ENCODE results near the gene PSTPIP2.
"Not testable (repeated sequence)": the region's sequence is repeated elsewhere in the genome, so short reads cannot be mapped to it uniquely, and the experiment has no call there.

Gene PSTPIP2

GRCh38 chr18:46071653-46072375 lies at the start of gene PSTPIP2:
Gene PSTPIP2, minus strand, starts transcription at chr18:46072260. Its CDS starts 72 bp downstream, at chr18:46072188.
- DNase-seq, result peak; percentile 31

GRCh38 chr18:46113751-46114150 lies 41.7 kb upstream of the PSTPIP2 start:
- no peak for DNase-seq

- no peak for DNase-seq
Observed at GRCh38 chr18:46110406-46110805, 38.3 kb upstream of the PSTPIP2 start.

DNA sequence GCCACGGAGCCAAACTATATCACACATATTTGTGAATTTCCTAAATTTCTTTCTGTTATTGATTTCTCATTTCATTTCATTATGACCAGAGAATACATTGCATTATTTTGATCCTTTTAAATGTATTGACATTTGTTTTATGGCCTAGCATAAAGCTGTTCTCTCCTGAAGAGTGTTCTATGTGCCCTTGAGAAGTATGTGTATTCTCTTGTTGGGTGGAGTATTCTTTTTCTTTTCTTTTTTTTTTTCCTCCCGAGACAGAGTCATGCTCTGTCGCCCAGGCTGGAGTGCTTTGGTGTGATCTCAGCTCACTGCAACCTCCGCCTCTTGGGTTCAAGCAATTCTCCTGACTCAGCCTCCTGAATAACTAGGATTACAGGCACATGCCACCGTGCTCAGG lies 37.3 kb upstream of the PSTPIP2 start:
- no peak for DNase-seq

- DNase-seq, result peak; percentile 96
Observed at GRCh38 chr18:46104128-46104911, 32.3 kb upstream of the PSTPIP2 start, which contains the start of gene HAUS1. Gene HAUS1, plus strand, starts transcription at chr18:46104385. Its CDS starts 27 bp downstream, at chr18:46104412.

DNA sequence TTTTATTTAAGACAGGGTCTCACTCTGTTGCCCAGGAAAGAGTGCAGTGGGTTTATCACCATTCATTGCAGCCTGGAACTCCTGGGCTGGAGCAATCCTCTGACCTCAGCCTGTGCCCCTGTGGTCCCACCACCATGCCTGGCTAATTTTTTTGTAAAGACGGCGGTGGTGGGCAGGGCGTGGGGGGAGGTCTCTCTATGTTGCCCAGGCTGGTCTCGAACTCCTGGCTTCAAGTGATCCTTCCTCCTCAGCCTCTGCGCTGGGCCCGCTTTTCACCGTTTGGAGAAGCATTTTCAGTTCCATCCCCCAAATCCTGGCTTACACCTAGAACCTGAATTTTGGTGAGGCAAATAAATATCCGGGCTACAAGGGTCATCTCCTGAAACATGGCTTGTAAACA lies 27.4 kb upstream of the PSTPIP2 start:
- DNase-seq, result no peak

DNA sequence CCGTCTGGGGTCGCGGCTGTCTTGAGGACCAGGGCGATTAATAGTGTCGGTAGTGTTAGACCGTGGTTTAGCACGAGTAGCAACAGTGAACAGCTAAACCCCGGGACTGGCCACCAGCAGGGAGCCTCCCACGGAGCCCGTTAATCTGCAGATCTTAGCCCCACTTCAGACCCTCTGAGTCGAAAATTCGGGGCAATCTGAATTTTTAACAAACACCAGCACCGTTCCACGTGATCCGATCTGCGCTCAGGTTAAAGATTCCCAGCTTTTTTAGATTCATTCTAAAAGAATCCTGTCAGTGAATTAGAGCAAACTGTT lies 26.5 kb upstream of the PSTPIP2 start:
- no peak for DNase-seq

- peak; percentile 75 for DNase-seq
Observed at GRCh38 chr18:46097801-46098615, 25.9 kb upstream of the PSTPIP2 start, which contains the start of gene ATP5F1A. Gene ATP5F1A, minus strand, starts transcription at chr18:46098296. Its CDS starts 65 bp downstream, at chr18:46098231.

GRCh38 chr18:46097431-46097800 lies 25.4 kb upstream of the PSTPIP2 start:
- no peak for DNase-seq

GRCh38 chr18:46096651-46097300 lies 24.7 kb upstream of the PSTPIP2 start:
- no peak for DNase-seq

GRCh38 chr18:46095532-46095931 lies 23.5 kb upstream of the PSTPIP2 start:
- DNase-seq, result no peak

- DNase-seq, result not testable (repeated sequence)
Observed at GRCh38 chr18:46088501-46088900, 16.4 kb upstream of the PSTPIP2 start.

GRCh38 chr18:46084431-46084830 lies 12.4 kb upstream of the PSTPIP2 start:
- DNase-seq, result no peak

- DNase-seq, result no peak
Observed at GRCh38 chr18:46080156-46080555, 8.1 kb upstream of the PSTPIP2 start.

GRCh38 chr18:46079336-46079735 lies 7.3 kb upstream of the PSTPIP2 start:
- DNase-seq, result no peak

DNA sequence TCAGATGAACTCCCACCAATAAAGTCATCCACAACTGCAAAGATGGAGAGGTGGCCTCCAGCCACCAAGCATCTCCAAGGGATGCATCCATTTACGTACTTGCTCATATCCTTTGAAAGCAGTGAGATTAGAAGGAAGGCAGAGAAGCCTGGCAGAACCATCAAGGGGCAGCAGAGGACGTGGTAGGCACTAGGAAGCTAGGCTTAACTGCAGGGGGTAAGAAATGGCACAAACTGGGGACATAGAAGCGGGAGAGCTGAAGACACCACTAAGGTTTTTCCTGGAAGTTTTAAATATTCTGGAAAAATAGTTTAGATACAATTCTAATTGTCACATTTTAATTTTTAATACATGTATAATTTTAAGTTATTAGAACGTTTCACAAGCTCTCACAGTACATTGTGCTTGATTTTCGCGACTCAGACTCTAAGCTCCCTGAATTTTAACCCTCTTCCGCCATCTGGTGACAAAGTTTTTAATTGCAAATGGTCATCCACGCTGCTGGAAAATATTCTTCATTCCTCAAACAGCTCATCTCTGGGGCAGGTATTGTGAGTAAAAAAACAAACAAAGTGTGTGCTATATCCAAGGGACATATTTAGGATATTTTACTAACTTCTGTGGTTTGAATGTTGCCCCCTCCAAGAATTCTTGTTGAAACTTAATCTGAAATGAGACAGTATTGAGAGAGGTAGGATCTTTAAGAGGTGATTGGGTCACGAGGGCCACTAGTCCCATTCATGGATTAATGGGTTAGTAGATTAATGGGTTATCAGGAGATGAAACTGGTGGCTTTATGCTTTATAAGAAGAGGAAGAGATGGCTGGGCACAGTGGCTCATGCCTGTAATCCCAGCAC lies 1.6 kb upstream of the PSTPIP2 start:
- peak; percentile 48 for DNase-seq

DNA sequence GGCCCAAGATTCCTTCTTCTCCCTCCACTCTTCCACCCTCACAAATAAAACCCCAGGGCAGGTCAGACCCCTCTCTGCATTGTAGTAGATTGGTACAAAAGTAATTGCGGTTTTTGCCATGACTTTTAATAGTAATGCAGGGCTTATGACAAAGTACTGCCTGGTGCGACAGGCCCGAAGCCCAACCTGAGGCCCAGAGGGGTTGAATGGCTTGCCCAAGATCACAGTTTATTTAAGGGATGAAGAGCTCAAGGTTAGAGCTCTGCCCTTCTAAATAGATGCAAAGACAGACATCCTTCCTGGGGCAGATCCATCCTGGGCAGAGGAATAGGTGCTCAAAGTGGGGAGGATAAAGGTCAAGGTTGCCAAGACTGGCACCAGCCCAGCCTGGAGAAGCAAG lies 899 bp upstream of the PSTPIP2 start:
- no peak for DNase-seq

DNA sequence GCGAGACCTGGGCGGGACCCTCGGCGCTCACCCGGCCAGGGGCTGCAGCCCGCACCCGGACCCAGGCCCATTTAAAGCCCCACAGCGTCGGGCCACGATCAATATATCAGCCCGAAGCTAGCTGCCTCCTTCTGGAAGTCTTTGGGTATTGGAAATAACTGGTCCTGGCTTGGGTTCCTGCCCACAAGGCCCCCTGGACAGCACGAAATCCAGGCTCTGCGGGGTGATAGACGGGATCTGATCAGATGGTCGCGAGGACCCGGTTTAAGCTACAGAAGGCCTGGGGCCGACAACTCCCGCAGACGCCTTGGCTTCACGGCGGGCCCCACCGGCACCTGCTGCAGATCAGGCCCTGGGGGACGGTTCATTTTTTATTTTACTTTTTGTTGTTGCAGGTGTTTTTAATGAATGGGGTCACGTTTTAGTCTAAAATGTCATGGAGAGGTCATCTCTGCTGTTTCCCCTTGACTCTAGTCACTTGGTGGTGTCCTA lies 362 bp upstream of the PSTPIP2 start:
- no peak for DNase-seq

- DNase-seq, result no peak
Observed at GRCh38 chr18:46070815-46071652, 1.0 kb downstream of the PSTPIP2 start.

- no peak for DNase-seq
Observed at GRCh38 chr18:46070232-46070631, 1.8 kb downstream of the PSTPIP2 start.

DNA sequence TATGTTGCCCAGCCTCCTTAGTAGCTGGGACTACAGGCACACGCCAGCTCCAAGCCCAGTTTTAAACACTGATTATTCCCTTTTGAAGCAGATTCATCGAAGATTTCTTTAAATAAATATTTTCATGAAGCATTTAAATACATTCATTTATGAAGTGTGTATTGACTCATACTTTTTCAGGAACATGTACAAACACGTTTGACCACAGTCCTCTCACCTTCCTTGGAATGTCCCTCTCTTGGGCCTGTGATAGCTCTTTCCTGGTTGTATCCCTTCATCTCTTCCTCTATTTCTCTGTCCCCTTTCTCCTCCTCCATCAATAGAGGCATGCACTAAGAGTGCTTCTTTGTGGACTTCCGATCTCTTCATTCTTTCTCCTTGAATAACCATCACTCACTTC lies 2.5 kb downstream of the PSTPIP2 start:
- DNase-seq, result no peak

Measured in NCI-H1105 (cell line).